Activated naive CD4-positive, alpha-beta T cell treated with anti-CD3 and anti-CD28 coated beads, Interleukin-2, amount 50 U/mL, for 72 hours (primary cell): ENCODE data around the gene DCAF11. TPM values are rescaled to one million over a fixed set of nuclear protein-coding genes. Genes with fewer than 3 reads are reported as not detected.
"Not testable (repeated sequence)": the region's sequence is repeated elsewhere in the genome, so short reads cannot be mapped to it uniquely, and the experiment has no call there.

ENCODE experiments used
- ATAC-seq, 2 donors: fragments of 150-1000 bp; cut with Tn5 transposase; 2 replicates each; pipeline ENCODE4 v1.10.0; 2021; ENCODE audit warnings: mild to moderate bottlenecking in 2 of 2, moderate library complexity in 2 of 2
- DNase-seq, 2 donors: peaks; one replicate each; pipeline ENCODE4 v3.0.0; 2021 to 2022; ENCODE audit warnings: low spot score in 2 of 2
- H3K27ac Mint-ChIP-seq, 2 donors: one replicate each; pipeline ENCODE4 v1.8.0; 2022; ENCODE audit warnings: mild to moderate bottlenecking in 2 of 2, mixed read lengths in 2 of 2
- H3K36me3 Mint-ChIP-seq, 2 donors: one replicate each; pipeline ENCODE4 v1.8.0; 2022; ENCODE audit warnings: mixed read lengths in 2 of 2
- H3K9me3 Mint-ChIP-seq, 2 donors: one replicate each; pipeline ENCODE4 v1.8.0; 2022; ENCODE audit warnings: mixed read lengths in 2 of 2
- total RNA-seq, 2 donors: library from RNA; stranded (reverse); gene quantifications; one replicate each; pipeline ENCODE4 v1.2.3, GENCODE V29; 2022

DCAF11 gene
- total RNA-seq, 2 donors from 2014 or later = 66.7 to 146 TPM

GRCh38 chr14:24105609-24106239 lies 8.9 kb upstream of the DCAF11 start:
- Mint-ChIP-seq H3K27ac (peak overlapping the region; percentile 15 to 16), H3K36me3 (peaks cover 15 to 23% of the 10 kb centered on the region in 2 donors)
- not testable (repeated sequence) for H3K9me3 Mint-ChIP-seq, DNase-seq, ATAC-seq

DNA sequence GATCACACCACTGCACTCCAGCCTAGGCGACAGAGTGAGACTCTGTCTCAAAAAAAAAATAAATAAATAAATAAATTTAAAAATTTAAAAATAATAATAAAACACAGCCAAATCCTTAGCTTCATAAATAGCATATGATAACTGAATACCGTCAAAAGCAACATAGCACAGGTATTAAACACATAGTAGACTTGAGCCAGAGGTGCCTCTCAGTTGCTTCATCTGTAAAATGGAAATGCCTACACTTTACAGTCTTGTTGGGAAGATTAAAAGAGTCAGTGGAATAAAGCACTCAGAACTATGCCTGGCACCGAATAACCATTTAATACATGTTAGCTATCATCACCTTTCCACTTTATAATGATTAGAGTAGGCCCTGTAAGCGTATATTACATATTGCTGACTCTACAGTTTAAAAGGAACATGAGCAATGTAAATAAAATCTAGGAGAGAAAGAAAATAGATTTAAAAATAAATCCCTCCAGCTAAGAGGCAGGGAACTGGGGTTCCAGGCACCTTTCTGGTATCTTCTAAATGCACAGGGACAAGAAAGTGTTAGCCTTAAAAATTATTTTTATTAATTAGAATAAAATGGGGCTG lies 7.8 kb upstream of the DCAF11 start:
- DNase-seq (no peak), ATAC-seq (no peak)
- no peak overlapping the region for H3K27ac Mint-ChIP-seq
- peaks cover 15 to 23% of the 10 kb centered on the region in 2 donors for H3K36me3 Mint-ChIP-seq
- H3K9me3 Mint-ChIP-seq = no peaks in the 10 kb centered on the region

- no peak for ATAC-seq
- H3K9me3 Mint-ChIP-seq = no peaks in the 10 kb centered on the region
- H3K27ac Mint-ChIP-seq = peak overlapping the region; percentile 82 to 86
- no peak for DNase-seq
- peaks cover 11 to 19% of the 10 kb centered on the region in 2 donors for H3K36me3 Mint-ChIP-seq
Observed at GRCh38 chr14:24108336-24108874, 6.2 kb upstream of the DCAF11 start.

GRCh38 chr14:24110060-24110459 lies 4.5 kb upstream of the DCAF11 start:
- no peak for DNase-seq
- ATAC-seq = no peak
- no peaks in the 10 kb centered on the region for H3K9me3 Mint-ChIP-seq
- peak overlapping the region in 1 of 2 donors; percentile 86 for H3K27ac Mint-ChIP-seq
- peaks cover under 1 to 2% of the 10 kb centered on the region in 2 donors for H3K36me3 Mint-ChIP-seq

- ATAC-seq = no peak
- peaks cover 5% of the 10 kb centered on the region in 2 donors for H3K36me3 Mint-ChIP-seq
- peak overlapping the region in 1 of 2 donors; percentile 32 for H3K27ac Mint-ChIP-seq
Observed at GRCh38 chr14:24110523-24110922, 4.1 kb upstream of the DCAF11 start.

DNA sequence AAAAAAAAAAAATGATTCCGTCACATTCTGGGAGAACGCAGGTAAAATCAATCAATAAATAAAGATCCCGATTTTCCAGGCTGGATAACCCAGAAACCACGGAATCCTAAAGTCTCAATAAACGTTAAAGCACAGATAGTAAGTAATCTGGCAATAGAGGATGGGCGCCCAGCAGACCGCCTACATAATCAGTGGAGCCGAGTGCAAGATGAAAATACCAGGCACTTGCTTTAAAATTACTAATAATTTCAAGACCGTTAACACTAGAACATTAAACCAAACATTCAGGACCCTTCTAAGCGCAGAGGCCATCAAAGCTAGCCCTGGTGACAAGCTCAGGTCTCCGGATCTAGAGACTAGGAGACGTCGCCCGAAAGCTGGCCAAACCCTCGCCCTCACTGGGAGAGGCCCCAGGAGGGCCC lies 1.2 kb upstream of the DCAF11 start:
- H3K27ac Mint-ChIP-seq = peak overlapping the region; percentile 99
- H3K9me3 Mint-ChIP-seq = no peaks in the 10 kb centered on the region

More at GRCh38 chr14:24110523-24110922, 4.1 kb upstream of the DCAF11 start:
- no peak for DNase-seq
- H3K9me3 Mint-ChIP-seq = no peaks in the 10 kb centered on the region

DNA sequence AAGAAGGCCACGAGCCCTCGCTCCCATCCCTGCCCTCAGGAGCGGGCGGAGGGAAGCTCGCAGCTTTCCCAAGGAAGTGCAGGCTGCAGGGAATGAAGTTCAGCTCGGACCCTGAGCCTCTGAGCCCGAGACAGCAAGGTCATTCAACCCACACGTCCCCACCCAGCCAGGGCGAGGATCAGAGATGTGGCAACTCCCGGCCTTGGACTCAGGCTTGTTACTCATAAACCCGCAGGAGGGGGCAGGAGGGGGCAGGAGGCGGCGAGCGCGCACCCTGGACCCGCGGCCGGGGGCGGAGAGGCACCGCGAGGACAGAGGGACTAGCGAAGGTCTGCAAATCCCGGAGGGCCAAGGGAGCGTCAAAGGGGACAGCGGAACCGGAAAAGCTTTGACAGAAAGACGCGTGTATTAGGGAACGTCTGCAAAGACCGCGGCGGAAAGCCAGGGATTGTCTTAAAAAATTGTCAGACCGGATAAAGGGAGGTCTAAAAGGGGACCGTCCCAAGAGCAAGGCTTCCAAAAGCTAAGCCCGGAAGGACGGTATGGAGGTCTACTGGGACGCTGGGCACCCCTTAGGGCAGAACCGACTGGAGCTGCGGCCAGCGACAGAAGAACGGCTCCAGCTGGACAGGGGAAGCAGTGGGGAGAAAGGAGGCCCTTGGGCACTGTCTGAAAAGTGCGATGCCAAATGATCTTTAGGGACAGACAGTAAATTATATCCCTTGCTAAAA lies 611 bp upstream of the DCAF11 start:
- Mint-ChIP-seq H3K9me3 (no peaks in the 10 kb centered on the region), H3K36me3 (peaks cover 23 to 40% of the 10 kb centered on the region in 2 donors), H3K27ac (peak overlapping the region; percentile 99)
- DNase-seq = peak; percentile 76 to 90
- peak; percentile 44 to 58 for ATAC-seq

More for the DNA sequence above, 1.2 kb upstream of the DCAF11 start:
- peaks cover 18 to 34% of the 10 kb centered on the region in 2 donors for H3K36me3 Mint-ChIP-seq
- DNase-seq (no peak), ATAC-seq (no peak)

- Mint-ChIP-seq H3K27ac (peak overlapping the region; percentile 99), H3K36me3 (peaks cover 27 to 43% of the 10 kb centered on the region in 2 donors), H3K9me3 (no peaks in the 10 kb centered on the region)
- ATAC-seq (no peak), DNase-seq (no peak)
Observed at GRCh38 chr14:24115422-24116127, 998 bp downstream of the DCAF11 start.

DNA sequence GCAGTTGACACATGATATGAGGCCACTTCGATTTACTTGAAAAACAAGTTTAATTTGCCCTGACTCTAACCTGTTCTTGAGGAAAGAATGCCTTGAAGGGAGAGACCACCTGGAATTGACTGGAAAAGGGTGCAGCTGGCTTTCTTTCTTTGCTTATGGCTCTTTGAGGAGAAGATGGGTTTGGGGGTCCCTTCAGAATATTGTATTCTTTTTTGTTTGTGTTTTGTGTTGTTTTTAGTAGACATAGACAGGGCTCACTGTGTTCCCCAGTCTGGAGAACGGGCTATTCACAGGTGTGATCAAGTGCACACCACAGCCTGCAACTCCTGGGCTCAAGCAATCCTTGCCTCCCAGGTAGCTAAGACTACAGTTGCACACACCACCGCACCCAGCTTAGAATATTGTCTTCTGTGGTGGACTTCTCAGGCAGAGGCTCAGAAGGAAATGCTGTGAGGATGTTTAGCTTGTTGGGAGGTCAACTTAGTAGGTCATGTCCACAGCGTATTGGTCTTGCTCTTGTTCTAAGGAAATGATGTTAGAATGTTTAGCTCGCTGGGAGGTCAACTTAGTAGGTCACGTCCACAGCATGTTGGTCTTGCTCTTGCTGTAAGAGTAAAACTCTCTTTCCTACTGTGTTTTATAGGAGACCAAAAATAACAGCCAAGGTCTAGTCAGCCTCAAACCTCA lies 1.7 kb downstream of the DCAF11 start:
- Mint-ChIP-seq H3K36me3 (peaks cover 27 to 43% of the 10 kb centered on the region in 2 donors), H3K9me3 (no peaks in the 10 kb centered on the region)

DNA sequence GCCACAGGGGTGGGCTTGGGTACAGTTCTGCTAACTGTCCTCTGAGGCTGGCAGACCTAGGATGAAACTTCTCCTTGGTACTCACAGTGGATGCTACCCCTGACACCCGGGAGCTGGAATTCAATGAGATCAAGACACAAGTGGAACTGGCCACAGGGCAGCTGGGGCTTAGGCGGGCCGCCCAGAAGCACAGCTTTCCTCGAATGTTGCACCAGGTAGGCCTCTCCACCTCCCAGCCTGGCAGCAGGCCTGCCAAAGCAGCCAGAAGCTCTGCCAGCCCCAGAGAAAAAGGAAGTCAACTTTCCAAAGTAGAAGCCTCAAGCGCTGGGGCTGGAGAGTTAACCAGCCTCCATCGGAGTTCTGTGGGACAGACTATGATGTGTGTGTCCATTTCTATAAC lies 2.6 kb downstream of the DCAF11 start:
- H3K27ac Mint-ChIP-seq = no peak overlapping the region
- H3K36me3 Mint-ChIP-seq = peaks cover 27 to 48% of the 10 kb centered on the region in 2 donors
- ATAC-seq (no peak), DNase-seq (no peak)
- no peaks in the 10 kb centered on the region for H3K9me3 Mint-ChIP-seq

More for the DNA sequence above, 1.7 kb downstream of the DCAF11 start:
- peak overlapping the region; percentile 87 to 99 for H3K27ac Mint-ChIP-seq
- ATAC-seq = no peak
- DNase-seq = no peak

- peak overlapping the region in 1 of 2 donors; percentile 34 for H3K27ac Mint-ChIP-seq
- DNase-seq (no peak), ATAC-seq (no peak)
- H3K9me3 Mint-ChIP-seq = no peaks in the 10 kb centered on the region
- H3K36me3 Mint-ChIP-seq = peaks cover 27 to 48% of the 10 kb centered on the region in 2 donors
Observed at GRCh38 chr14:24119691-24120090, 5.1 kb downstream of the DCAF11 start.

DNA sequence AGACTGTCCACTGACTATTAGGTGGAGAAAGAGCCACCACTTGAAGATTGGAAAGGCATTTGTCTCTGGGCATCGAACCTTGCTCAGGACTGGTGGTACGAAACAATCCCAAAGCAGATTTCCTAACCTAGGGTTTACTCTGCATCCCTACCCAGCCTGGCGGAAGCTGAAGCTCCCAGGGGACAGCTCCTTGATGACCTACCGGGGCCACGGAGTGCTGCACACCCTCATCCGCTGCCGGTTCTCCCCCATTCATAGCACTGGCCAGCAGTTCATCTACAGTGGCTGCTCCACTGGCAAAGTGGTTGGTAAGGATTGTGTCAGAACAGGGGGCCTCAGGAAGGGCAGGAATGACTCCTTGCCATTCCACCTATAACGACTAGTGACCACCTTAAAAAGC lies 6.6 kb downstream of the DCAF11 start:
- Mint-ChIP-seq H3K27ac (no peak overlapping the region), H3K36me3 (peaks cover 19 to 35% of the 10 kb centered on the region in 2 donors), H3K9me3 (no peaks in the 10 kb centered on the region)
- DNase-seq = no peak
- ATAC-seq = no peak

GRCh38 chr14:24122416-24122815 lies 7.8 kb downstream of the DCAF11 start:
- Mint-ChIP-seq H3K36me3 (peaks cover 11 to 23% of the 10 kb centered on the region in 2 donors), H3K9me3 (no peaks in the 10 kb centered on the region), H3K27ac (no peak overlapping the region)
- ATAC-seq (no peak), DNase-seq (no peak)

DNA sequence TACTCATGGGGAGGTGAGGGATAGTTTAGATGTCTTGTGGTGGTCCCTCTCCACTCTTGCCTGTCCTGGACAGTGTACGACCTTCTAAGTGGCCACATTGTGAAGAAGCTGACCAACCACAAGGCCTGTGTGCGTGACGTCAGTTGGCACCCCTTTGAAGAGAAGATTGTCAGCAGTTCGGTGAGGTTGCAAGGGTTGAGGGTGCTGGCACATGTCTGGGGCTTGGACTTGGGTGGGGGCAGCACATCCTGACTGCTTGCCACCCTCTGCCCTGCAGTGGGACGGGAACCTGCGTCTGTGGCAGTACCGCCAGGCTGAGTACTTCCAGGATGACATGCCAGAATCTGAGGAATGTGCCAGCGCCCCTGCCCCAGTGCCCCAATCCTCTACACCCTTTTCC lies 8.3 kb downstream of the DCAF11 start:
- DNase-seq (no peak), ATAC-seq (peak in 1 of 2 donors; percentile 16)
- Mint-ChIP-seq H3K9me3 (no peaks in the 10 kb centered on the region), H3K36me3 (peaks cover 11 to 18% of the 10 kb centered on the region in 2 donors), H3K27ac (peak overlapping the region in 1 of 2 donors; percentile 73)

DNA sequence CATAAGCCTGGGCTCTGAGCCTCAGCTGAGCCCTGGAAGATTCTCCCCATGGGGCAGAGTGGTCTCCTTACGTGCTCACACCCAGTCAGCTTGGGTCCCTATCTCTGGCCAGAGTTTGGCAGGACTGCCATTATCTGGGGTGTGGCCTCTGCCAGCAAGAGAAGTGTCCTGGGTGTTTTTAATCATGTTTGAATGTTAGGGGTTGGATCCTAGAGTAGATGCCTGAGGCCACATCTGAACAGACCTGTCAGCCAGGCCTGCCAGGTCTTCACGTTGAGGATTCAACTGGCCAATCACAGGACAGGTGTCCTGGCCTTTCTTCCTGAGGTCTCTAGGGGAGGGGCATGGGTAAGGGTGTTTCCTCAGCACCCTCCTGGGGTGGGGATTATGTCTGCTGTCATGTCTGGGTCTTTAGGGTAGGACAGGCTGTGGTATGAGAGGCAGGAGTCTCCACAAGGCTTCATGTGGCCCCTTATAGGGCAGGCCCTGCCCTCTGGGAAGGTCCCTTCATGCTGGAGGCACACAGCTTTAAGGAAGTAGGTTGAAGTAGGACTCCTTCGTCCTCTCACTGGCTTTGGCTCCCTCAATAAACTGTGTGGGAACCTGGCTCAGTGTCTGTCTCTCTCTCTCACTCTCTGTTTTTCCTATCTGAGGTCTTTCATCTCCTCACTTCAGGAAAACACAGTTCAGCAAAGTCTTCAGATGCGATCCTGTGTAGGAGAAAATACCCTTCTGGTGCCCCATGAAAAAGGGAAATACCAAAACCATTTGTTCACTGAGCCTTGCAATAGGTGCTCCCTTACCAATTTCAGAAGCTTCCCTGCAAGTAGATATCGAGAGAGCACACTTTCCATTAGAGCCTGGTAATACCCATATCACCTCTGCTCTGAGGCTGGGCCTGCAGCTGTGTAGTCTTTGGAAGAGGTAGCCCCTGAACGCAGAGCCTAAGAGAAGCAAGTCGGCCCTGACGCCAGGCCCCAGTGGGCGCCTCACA lies 9.1 kb downstream of the DCAF11 start:
- Mint-ChIP-seq H3K36me3 (peaks cover 6 to 10% of the 10 kb centered on the region in 2 donors), H3K27ac (peak overlapping the region in 1 of 2 donors; percentile 50), H3K9me3 (no peaks in the 10 kb centered on the region)
- ATAC-seq = peak in 1 of 2 donors; percentile 36
- DNase-seq = no peak
